ENCODE measurements around the gene PNPLA6. TPM values are rescaled to one million over a fixed set of nuclear protein-coding genes. Genes with fewer than 3 reads are reported as not detected.

Gene PNPLA6
- total RNA-seq, 1 experiment from 2014 or later = 176 TPM

GRCh38 chr19:7545904-7546303 lies 10.4 kb downstream of the PNPLA6 start:
- ATAC-seq (no peak), DNase-seq (ENCODE audit: low read depth, low spot score) (no peak)
- CTCF ChIA-PET = no interaction called here
- no peak for TF ChIP-seq POLR2AphosphoS5 (IDR thresholded peaks at IDR 0.05; ENCODE audit: low read depth, low read length)
- TF ChIP-seq TCF7L2 (IDR thresholded peaks at IDR 0.05; ENCODE audit: low read depth, low read length) = no peak
- no peak for TF ChIP-seq SIN3A (IDR thresholded peaks at IDR 0.05; ENCODE audit: borderline replicate concordance, insufficient read depth, low read depth, low read length)
- no peak for TF ChIP-seq CTCF (IDR thresholded peaks at IDR 0.05)
- no peak for TF ChIP-seq REST (IDR thresholded peaks at IDR 0.05; ENCODE audit: insufficient read depth in 1 of 2, low read depth in 2 of 2, low read length in 1 of 2)
- no peak overlapping the region for H3K27ac ChIP-seq (ENCODE audit: low read length)
- H3K4me1 ChIP-seq (ENCODE audit: control insufficient read depth, insufficient read depth, low read length) = no peaks in the 10 kb centered on the region
- H3K36me3 ChIP-seq (ENCODE audit: control insufficient read depth, insufficient read depth, low read length) = no peaks in the 10 kb centered on the region
- intact Hi-C loops (cut with micrococcal nuclease; ENCODE audit: unreplicated experiment) (no loop called here), in situ Hi-C loops (cut with HindIII; ENCODE audit: low pct_unique_long_range_greater_than_20kb, low sequenced_read_pairs) (no loop called here)
- no peaks in the 10 kb centered on the region for H3K9me3 ChIP-seq (ENCODE audit: control insufficient read depth, insufficient read depth, low read depth, low read length)
- no peak overlapping the region for H3K4me3 ChIP-seq (ENCODE audit: low read depth in 2 of 2, low read length in 2 of 2)
- POLR2A ChIA-PET = no interaction called here
- BruUV-seq (replicated peaks) = no TSS peak
- no peaks in the 10 kb centered on the region for H3K27me3 ChIP-seq (ENCODE audit: control insufficient read depth, insufficient read depth, low read length)

GRCh38 chr19:7547159-7547558 lies 11.6 kb downstream of the PNPLA6 start:
- TF ChIP-seq CTCF (IDR thresholded peaks at IDR 0.05) = no peak
- TF ChIP-seq TCF7L2 (IDR thresholded peaks at IDR 0.05; ENCODE audit: low read depth, low read length) = no peak
- no peak for TF ChIP-seq REST (IDR thresholded peaks at IDR 0.05; ENCODE audit: insufficient read depth in 1 of 2, low read depth in 2 of 2, low read length in 1 of 2)
- TF ChIP-seq POLR2AphosphoS5 (IDR thresholded peaks at IDR 0.05; ENCODE audit: low read depth, low read length) = no peak
- Histone ChIP-seq H3K27me3 (ENCODE audit: control insufficient read depth, insufficient read depth, low read length) (no peaks in the 10 kb centered on the region), H3K4me1 (ENCODE audit: control insufficient read depth, insufficient read depth, low read length) (no peaks in the 10 kb centered on the region), H3K4me3 (ENCODE audit: low read depth in 2 of 2, low read length in 2 of 2) (no peak overlapping the region), H3K27ac (ENCODE audit: low read length) (no peak overlapping the region), H3K9me3 (ENCODE audit: control insufficient read depth, insufficient read depth, low read depth, low read length) (no peaks in the 10 kb centered on the region), H3K36me3 (ENCODE audit: control insufficient read depth, insufficient read depth, low read length) (no peaks in the 10 kb centered on the region)
- intact Hi-C loops (cut with micrococcal nuclease; ENCODE audit: unreplicated experiment) (no loop called here), in situ Hi-C loops (cut with HindIII; ENCODE audit: low pct_unique_long_range_greater_than_20kb, low sequenced_read_pairs) (no loop called here)
- DNase-seq (ENCODE audit: low read depth, low spot score) (no peak), ATAC-seq (no peak)
- CTCF ChIA-PET = no interaction called here
- POLR2A ChIA-PET = no interaction called here
- BruUV-seq (replicated peaks) = no TSS peak

All from Panc1 (cell line).